ENCODE measurements around the gene PALM. TPM values are rescaled to one million over a fixed set of nuclear protein-coding genes. Genes with fewer than 3 reads are reported as not detected.
A peak's percentile ranks its signal among the peaks of the same experiment; 100 is the strongest.

The PALM gene
- total and polyA plus RNA-seq, 2 experiments from 2014 or later = 22.1 to 27.2 TPM

DNA sequence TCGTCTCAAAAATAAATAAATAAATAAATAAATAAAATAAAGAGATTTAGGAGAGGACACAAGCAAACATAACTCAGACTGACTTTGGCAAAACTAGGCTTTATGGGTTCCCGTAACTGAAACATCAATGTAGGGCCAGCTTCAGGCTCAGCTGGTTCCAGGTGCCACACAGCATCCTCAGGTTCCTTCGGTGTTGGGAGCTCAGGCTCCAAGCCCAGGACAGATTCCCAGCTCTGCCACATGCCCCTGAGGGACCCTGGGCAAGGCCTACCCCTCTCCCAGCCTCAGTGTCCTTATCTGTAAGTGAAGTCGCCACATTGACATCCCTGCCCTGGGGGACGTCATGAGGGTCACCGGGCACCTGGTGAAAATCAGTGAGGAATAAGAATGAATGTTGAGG is 60.9 kb downstream of the PALM start:
- 86% methylated on average over 6 of the region's 6 CpGs for WGBS (ENCODE audit: low lambda C conversion rate, missing lambda C conversion rate)
- H3K9me3 ChIP-seq (ENCODE audit: low read depth) = no peaks in the 10 kb centered on the region
- DNase-seq (ENCODE audit: low spot score) = peak; percentile 4
- TF ChIP-seq, protein P1, sequence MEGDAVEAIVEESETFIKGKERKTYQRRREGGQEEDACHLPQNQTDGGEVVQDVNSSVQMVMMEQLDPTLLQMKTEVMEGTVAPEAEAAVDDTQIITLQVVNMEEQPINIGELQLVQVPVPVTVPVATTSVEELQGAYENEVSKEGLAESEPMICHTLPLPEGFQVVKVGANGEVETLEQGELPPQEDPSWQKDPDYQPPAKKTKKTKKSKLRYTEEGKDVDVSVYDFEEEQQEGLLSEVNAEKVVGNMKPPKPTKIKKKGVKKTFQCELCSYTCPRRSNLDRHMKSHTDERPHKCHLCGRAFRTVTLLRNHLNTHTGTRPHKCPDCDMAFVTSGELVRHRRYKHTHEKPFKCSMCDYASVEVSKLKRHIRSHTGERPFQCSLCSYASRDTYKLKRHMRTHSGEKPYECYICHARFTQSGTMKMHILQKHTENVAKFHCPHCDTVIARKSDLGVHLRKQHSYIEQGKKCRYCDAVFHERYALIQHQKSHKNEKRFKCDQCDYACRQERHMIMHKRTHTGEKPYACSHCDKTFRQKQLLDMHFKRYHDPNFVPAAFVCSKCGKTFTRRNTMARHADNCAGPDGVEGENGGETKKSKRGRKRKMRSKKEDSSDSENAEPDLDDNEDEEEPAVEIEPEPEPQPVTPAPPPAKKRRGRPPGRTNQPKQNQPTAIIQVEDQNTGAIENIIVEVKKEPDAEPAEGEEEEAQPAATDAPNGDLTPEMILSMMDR (IDR thresholded peaks at IDR 0.05; ENCODE audit: poor library complexity) = no peak
- TF ChIP-seq EZH2 (IDR thresholded peaks at IDR 0.05; ENCODE audit: borderline replicate concordance) (no peak), EZH2phosphoT487 (IDR thresholded peaks at IDR 0.05; ENCODE audit: low read depth, severe bottlenecking, unreplicated experiment) (no peak)
- no peaks in the 10 kb centered on the region for H3K9me2 ChIP-seq (replicated peaks; ENCODE audit: insufficient read depth)
- no peaks in the 10 kb centered on the region for H4K20me1 ChIP-seq (ENCODE audit: insufficient read depth, poor library complexity, severe bottlenecking)
- H3K27me3 ChIP-seq = no peaks in the 10 kb centered on the region
- no peak overlapping the region for H2AFZ ChIP-seq
- H3K27ac ChIP-seq = no peak overlapping the region
- peaks cover 5% of the 10 kb centered on the region for H3K4me1 ChIP-seq (ENCODE audit: insufficient read depth)
- H3K4me2 ChIP-seq = no peak overlapping the region
- no peaks in the 10 kb centered on the region for H3K36me3 ChIP-seq (replicated peaks; ENCODE audit: insufficient read depth, low read depth)
- no peak overlapping the region for H3K4me3 ChIP-seq
- no peaks in the 10 kb centered on the region for H3K79me2 ChIP-seq

DNA sequence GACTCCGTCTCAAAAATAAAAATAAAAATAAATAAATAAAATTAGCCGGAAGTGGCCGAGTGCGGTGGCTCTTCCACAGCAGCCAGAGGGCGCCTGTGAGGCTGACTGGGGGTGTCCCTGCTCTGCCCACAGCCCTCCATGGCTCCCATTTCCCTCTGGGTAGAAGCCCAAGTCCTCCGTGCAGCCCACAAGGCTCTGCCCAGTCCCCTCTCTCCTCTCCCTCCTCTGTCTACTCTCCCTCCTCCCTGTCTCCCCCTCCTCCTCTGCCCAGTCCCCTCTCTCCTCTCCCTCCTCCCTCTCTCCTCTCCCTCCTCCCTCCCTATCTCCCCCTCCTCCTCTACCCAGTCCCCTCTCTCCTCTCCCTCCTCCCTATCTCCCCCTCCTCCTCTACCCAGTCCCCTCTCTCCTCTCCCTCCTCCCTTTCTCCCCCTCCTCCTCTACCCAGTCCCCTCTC is 62.6 kb downstream of the PALM start:
- H3K4me2 ChIP-seq = no peak overlapping the region
- H3K4me3 ChIP-seq = no peak overlapping the region
- no peaks in the 10 kb centered on the region for H3K79me2 ChIP-seq
- H3K9me3 ChIP-seq (ENCODE audit: low read depth) = no peaks in the 10 kb centered on the region
- H3K36me3 ChIP-seq (replicated peaks; ENCODE audit: insufficient read depth, low read depth) = no peaks in the 10 kb centered on the region
- no peak overlapping the region for H3K27ac ChIP-seq
- H3K27me3 ChIP-seq = no peaks in the 10 kb centered on the region
- H4K20me1 ChIP-seq (ENCODE audit: insufficient read depth, poor library complexity, severe bottlenecking) = no peaks in the 10 kb centered on the region
- H3K9me2 ChIP-seq (replicated peaks; ENCODE audit: insufficient read depth) = no peaks in the 10 kb centered on the region
- H3K4me1 ChIP-seq (ENCODE audit: insufficient read depth) = peaks cover 5% of the 10 kb centered on the region
- DNase-seq (ENCODE audit: low spot score) = peak; percentile 47
- H2AFZ ChIP-seq = no peak overlapping the region
- TF ChIP-seq, protein P1 (IDR thresholded peaks at IDR 0.05; ENCODE audit: poor library complexity) = peak; percentile 51
- TF ChIP-seq EZH2 (IDR thresholded peaks at IDR 0.05; ENCODE audit: borderline replicate concordance) = no peak
- WGBS (ENCODE audit: low lambda C conversion rate, missing lambda C conversion rate) = 57% methylated on average over 6 of the region's 6 CpGs

DNA sequence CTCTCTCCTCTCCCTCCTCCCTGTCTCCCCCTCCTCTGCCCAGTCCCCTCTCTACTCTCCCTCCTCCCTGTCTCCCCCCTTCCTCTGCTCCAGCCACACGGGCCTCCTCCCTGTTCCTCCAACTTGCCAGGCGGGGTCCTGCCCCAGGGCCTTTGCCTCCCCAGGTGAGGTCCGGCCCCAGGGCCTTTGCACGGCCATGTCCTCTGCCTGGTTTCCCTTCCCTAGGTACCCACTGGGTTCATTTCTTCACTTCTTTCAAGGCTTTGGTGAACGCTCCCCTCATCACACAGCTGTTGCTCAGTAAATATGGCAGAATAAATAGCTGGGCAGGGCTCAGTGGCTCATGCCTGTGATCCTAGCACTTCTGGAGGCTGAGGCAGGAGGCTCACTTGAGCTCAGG is 63.3 kb downstream of the PALM start:
- TF ChIP-seq EZH2 (IDR thresholded peaks at IDR 0.05; ENCODE audit: borderline replicate concordance) = no peak
- Histone ChIP-seq H3K9me2 (replicated peaks; ENCODE audit: insufficient read depth) (no peaks in the 10 kb centered on the region), H3K36me3 (replicated peaks; ENCODE audit: insufficient read depth, low read depth) (no peaks in the 10 kb centered on the region), H3K4me3 (no peak overlapping the region), H4K20me1 (ENCODE audit: insufficient read depth, poor library complexity, severe bottlenecking) (no peaks in the 10 kb centered on the region), H3K4me2 (no peak overlapping the region), H2AFZ (no peak overlapping the region), H3K4me1 (ENCODE audit: insufficient read depth) (peaks cover 5% of the 10 kb centered on the region), H3K79me2 (no peaks in the 10 kb centered on the region), H3K9me3 (ENCODE audit: low read depth) (no peaks in the 10 kb centered on the region), H3K27me3 (no peaks in the 10 kb centered on the region), H3K27ac (no peak overlapping the region)
- WGBS (ENCODE audit: low lambda C conversion rate, missing lambda C conversion rate) = 91% methylated on average over 5 of the region's 5 CpGs
- DNase-seq (ENCODE audit: low spot score) = no peak

DNA sequence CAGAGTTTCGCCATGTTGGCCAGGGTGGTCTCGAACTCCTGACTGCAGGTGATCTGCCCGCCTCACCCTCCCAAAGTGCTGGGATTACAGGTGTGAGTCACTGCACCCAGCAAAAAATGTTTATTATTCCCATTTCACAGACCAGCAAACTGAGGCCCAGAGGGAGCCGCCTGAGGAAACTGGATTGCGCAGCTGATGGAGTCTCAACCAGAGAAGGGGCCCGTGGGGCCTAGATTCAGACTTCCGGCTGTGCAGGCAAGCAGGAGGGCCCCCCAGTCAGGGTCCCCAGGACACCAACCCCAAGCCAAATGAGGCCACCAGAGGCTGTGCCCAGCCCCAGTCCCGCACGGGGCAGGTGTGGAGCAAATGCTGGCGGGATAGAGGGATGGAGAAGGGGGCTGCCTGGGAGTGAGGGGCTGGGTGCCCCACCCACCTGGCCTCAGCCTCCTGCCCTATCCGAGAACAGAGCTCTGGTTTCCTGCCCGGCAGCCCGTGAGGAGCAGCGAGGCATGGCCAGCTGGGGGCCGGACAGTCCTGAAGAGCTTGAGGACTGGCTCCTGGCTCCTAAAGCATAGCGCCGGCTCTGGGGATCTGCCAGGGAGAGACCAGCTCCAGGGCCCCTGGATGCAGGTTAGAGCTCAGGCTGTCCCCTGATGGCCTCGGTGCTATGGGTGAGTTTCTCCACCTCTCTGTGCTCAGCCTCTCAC is 64.1 kb downstream of the PALM start:
- Histone ChIP-seq H4K20me1 (ENCODE audit: insufficient read depth, poor library complexity, severe bottlenecking) (no peaks in the 10 kb centered on the region), H3K27ac (no peak overlapping the region), H3K4me3 (no peak overlapping the region), H3K27me3 (no peaks in the 10 kb centered on the region), H3K9me3 (ENCODE audit: low read depth) (no peaks in the 10 kb centered on the region), H3K4me1 (ENCODE audit: insufficient read depth) (peaks cover 5% of the 10 kb centered on the region), H2AFZ (no peak overlapping the region), H3K79me2 (no peaks in the 10 kb centered on the region), H3K9me2 (replicated peaks; ENCODE audit: insufficient read depth) (no peaks in the 10 kb centered on the region), H3K4me2 (no peak overlapping the region), H3K36me3 (replicated peaks; ENCODE audit: insufficient read depth, low read depth) (no peaks in the 10 kb centered on the region)
- DNase-seq (ENCODE audit: low spot score) = peak; percentile 33
- TF ChIP-seq EZH2 (IDR thresholded peaks at IDR 0.05; ENCODE audit: borderline replicate concordance) (no peak), EZH2phosphoT487 (IDR thresholded peaks at IDR 0.05; ENCODE audit: low read depth, severe bottlenecking, unreplicated experiment) (no peak)
- TF ChIP-seq, protein P1 (IDR thresholded peaks at IDR 0.05; ENCODE audit: poor library complexity) = no peak
- WGBS (ENCODE audit: low lambda C conversion rate, missing lambda C conversion rate) = 73% methylated on average over 18 of the region's 18 CpGs
